ENCODE measurements around the gene RNF8.

The RNF8 gene

DNA sequence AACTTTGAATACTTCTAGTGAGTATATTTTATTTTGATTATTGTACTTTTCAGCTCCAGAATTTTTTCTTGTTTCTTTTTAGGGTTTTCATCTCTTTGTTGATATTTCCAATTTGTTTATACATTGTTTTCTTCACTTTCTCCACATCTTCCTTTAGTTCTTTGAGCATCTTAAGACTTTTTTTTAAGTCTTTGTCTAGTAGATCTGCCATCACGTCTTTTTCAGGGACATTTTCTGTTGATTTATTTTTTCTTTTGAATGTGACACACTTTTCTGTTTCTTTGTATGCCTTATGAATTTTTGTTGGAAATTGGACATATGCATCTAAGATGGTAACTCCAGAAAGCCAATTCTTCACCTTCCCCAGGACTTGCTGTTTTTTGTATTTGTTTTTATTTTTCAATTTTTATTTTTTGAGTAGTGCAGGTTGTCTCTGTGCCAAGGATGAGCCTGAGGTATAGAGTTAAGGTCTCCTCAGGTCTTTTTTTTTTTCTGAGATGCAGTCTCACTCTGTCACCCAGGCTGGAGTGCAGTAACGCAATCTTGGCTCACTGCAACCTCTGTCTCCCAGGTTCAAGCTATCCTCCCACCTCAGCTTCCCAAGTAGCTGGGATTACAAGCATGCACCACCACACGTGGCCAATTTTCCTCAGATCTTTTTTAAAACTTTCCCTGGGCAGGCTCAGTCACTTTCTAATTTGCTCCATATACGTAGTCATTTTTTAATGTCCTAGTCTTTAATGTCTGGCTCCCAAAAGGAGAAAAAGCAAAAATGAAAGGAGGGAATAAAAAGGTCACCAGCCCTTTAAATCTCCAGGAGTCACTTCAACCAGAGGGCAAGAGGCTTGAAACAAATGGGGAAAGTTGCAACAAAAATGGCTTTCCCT, 72.5 kb downstream of the RNF8 start:
- TF ChIP-seq, protein P1, sequence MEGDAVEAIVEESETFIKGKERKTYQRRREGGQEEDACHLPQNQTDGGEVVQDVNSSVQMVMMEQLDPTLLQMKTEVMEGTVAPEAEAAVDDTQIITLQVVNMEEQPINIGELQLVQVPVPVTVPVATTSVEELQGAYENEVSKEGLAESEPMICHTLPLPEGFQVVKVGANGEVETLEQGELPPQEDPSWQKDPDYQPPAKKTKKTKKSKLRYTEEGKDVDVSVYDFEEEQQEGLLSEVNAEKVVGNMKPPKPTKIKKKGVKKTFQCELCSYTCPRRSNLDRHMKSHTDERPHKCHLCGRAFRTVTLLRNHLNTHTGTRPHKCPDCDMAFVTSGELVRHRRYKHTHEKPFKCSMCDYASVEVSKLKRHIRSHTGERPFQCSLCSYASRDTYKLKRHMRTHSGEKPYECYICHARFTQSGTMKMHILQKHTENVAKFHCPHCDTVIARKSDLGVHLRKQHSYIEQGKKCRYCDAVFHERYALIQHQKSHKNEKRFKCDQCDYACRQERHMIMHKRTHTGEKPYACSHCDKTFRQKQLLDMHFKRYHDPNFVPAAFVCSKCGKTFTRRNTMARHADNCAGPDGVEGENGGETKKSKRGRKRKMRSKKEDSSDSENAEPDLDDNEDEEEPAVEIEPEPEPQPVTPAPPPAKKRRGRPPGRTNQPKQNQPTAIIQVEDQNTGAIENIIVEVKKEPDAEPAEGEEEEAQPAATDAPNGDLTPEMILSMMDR (IDR thresholded peaks at IDR 0.05; ENCODE audit: borderline replicate concordance, insufficient read depth, low read depth, low read length) = no peak
- no peak overlapping the region for H3K4me3 ChIP-seq (ENCODE audit: low read depth, low read length)

DNA sequence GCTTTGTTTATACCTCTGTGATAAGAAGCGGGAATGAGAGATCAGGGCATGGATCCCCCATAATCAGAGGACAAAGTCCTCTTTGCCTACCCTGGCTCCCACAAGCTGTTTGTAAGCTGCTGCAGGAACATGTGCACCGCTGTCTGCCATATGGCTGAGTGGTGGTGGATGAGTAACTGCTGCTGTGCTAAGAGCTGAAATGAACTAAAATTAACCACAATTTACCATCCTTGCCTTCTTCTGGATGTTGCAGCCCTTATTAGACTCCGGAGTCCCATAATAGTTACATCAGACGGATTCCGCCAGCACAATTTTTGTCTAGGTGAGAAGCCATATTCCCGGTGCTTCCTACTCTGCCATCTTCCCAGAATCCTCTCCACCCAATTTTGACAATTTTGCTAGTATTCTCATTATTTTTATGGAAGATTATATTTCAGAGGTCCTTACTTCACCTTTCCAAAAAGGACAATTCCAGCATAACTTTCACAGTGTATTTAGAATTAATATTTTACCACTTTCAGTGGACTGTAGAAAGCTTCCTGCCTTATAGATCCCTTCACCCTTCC, 73.2 kb downstream of the RNF8 start:
- no peak overlapping the region for H3K4me3 ChIP-seq (ENCODE audit: low read depth, low read length)
- TF ChIP-seq, protein P1 (IDR thresholded peaks at IDR 0.05; ENCODE audit: borderline replicate concordance, insufficient read depth, low read depth, low read length) = no peak

DNA sequence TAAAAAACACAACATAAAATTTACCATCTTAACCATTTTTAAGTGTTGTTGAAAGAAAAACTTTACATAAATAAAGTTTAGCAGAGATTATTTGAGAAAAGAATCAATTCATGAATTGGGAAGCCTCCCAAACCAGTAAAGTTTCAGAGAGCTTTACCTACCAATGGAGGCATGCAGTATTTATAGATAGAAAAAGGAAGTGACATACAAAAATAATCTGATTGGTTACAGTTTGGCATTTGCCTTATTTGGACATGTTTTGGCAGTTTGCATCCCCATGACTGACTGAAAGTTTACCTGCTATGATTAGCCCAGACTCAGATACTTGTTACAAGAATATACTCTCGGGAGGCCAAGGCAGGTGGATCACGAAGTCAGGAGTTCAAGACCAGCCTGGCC, 75.6 kb downstream of the RNF8 start:
- no peak overlapping the region for H3K4me3 ChIP-seq (ENCODE audit: low read depth, low read length)
- TF ChIP-seq, protein P1 (IDR thresholded peaks at IDR 0.05; ENCODE audit: borderline replicate concordance, insufficient read depth, low read depth, low read length) = no peak

GRCh38 chr6:37432590-37432915, 78.8 kb downstream of the RNF8 start:
- H3K4me3 ChIP-seq (ENCODE audit: low read depth, low read length) = peak overlapping the region; percentile 62
- TF ChIP-seq, protein P1 (IDR thresholded peaks at IDR 0.05; ENCODE audit: borderline replicate concordance, insufficient read depth, low read depth, low read length) = no peak

DNA sequence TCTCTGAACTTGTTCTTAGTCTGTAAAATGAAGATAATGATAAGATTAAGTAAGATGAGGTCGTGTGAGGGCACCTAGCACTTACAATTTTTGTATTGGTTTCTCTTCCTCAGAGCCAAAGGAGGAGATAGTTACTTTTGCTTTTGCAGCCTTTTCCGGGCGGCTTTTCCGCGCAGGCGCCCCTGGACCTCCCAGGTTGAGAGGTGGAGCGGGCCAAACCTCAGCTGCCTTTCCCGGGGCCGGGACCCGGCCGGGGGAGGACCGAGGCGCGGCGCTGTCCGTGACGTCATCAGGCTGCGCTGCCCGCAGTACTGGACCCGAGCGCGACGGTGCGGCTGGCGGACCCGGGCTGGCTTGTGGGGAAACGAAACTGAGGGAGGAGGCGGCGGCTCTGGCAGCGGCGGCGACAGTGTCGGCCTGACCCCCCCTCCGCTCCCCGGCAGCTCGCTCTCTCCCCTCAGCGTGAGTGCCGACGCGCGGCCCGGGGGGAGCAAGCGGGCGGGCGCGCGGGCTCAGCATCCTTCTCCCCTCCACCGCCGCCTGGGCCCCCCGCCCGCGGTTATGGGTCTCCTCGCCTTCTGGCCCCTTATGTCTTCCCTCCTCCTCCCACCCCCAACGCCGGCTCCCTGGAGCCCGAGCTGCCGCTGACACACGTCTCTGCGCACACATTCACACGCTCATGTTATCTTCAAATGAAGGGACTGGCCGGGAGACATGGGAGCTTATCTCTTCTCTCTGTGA, 79.3 kb downstream of the RNF8 start, which contains the start of gene CMTR1:
Gene CMTR1, plus strand, starts transcription at position 306 of the 741 bp plus-strand sequence. CDS start 2,409 bp downstream, outside the sequence.
- peak within 1 kb of the TSS; percentile 62 for H3K4me3 ChIP-seq (ENCODE audit: low read depth, low read length)
- TF ChIP-seq, protein P1 (IDR thresholded peaks at IDR 0.05; ENCODE audit: borderline replicate concordance, insufficient read depth, low read depth, low read length) = no peak

DNA sequence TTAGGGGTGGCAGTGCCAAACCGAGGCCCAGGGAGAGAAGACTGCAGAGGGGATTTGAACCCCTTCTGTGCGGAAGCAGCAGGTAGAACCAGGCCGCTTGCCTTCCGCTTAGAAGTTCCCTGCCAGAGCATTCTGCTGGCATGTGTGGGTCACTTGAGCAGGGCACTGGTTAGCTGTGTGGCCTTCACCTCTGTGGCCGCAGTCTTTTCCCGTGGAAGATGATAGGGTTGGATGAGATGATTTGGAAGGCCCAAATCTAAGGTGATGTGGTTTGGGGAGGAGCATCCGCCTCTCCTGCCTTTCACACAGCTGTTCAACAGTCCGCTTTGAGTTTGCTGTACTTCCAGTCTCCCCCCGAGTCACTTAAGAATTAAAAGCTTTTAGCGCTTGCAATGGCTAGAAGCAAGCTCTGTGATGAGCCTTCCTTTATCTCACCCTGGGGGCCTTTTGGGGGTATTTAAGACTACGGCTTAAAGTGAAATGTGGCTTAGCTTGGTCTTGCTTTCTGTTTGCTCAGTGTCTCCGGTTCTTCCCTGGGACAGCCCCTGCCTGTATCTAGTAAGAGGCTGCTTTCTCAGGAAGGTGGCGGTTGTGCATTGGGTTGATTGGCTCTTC, 80.0 kb downstream of the RNF8 start:
- TF ChIP-seq, protein P1 (IDR thresholded peaks at IDR 0.05; ENCODE audit: borderline replicate concordance, insufficient read depth, low read depth, low read length) = no peak
- H3K4me3 ChIP-seq (ENCODE audit: low read depth, low read length) = peak overlapping the region; percentile 62
